Heart left ventricle (tissue), 16 donors: ENCODE data around the gene ABCA9. TPM values are rescaled to one million over a fixed set of nuclear protein-coding genes. Genes with fewer than 3 reads are reported as not detected.
A peak's percentile ranks its signal among the peaks of the same experiment; 100 is the strongest.
"Not testable (repeated sequence)": the region's sequence is repeated elsewhere in the genome, so short reads cannot be mapped to it uniquely, and the experiment has no call there.

Source experiments
- ATAC-seq, 4 donors: fragments of 200-7000 bp; cut with Tn5 transposase; one replicate each; pipeline ENCODE4 v1.9.1; 2020 to 2022; ENCODE audit warnings: moderate library complexity in 4 of 4, mild to moderate bottlenecking in 3 of 4, moderate number of reproducible peaks in 1 of 4
- DNase-seq, 5 donors: peaks; one replicate each; pipeline ENCODE4 v3.0.0-alpha.2; 2020
- H3K27ac ChIP-seq, 12 donors: fragments of 200-600 bp; sonication (generic) in 4 of 12; one replicate each; pipeline versions ENCODE4 v1.5.0 to v1.8.0; 2016 to 2022; ENCODE audit warnings: mild to moderate bottlenecking in 2 of 12
- H3K27me3 ChIP-seq, 9 donors: fragments of 200-600 bp; sonication (generic) in 2 of 9; one replicate each; pipeline versions ENCODE4 v1.5.1 to v1.8.0; 2016 to 2022; ENCODE audit warnings: mild to moderate bottlenecking in 3 of 9
- H3K36me3 ChIP-seq, 9 donors: fragments of 200-600 bp; sonication (generic) in 2 of 9; one replicate each; pipeline versions ENCODE4 v1.5.0 to v1.8.0; 2018 to 2022; ENCODE audit warnings: mild to moderate bottlenecking in 2 of 9
- H3K4me1 ChIP-seq, 12 donors: fragments of 200-600 bp; sonication (generic) in 4 of 12; one replicate each; pipeline versions ENCODE4 v1.5.0 to v1.8.0; 2016 to 2022; ENCODE audit warnings: mild to moderate bottlenecking in 3 of 12
- H3K4me3 ChIP-seq, 12 donors: fragments of 200-600 bp; sonication (generic) in 4 of 12; one replicate each; pipeline versions ENCODE4 v1.5.0 to v1.8.0; 2017 to 2022; ENCODE audit warnings: mild to moderate bottlenecking in 9 of 12, moderate library complexity in 4 of 12
- H3K9me3 ChIP-seq, 12 donors: fragments of 200-600 bp; sonication (generic) in 4 of 12; one replicate each; pipeline versions ENCODE4 v1.5.0 to v1.8.0; 2016 to 2022; ENCODE audit warnings: mild to moderate bottlenecking in 1 of 12
- CTCF ChIP-seq, 12 donors: fragments of 200-600 bp; sonication (generic) in 4 of 12; IDR thresholded peaks; one replicate each; pipeline versions ENCODE4 v1.5.0 to v1.8.0; 2018 to 2022; ENCODE audit warnings: antibody characterized with exemption in 12 of 12, mild to moderate bottlenecking in 5 of 12
- POLR2A ChIP-seq, 2 donors: fragments of 450-650 bp; IDR thresholded peaks; one replicate each; pipeline ENCODE4 v1.6.1; 2017; ENCODE audit warnings: antibody characterized with exemption in 2 of 2, mild to moderate bottlenecking in 2 of 2, moderate library complexity in 2 of 2
- WGBS, 4 donors: extraction: QIAGEN DNeasy Blood & Tissue Kit in 2 of 4; methylation state at CpG; one replicate each; pipeline versions ENCODE4 v1.1.5 to v1.1.7; 2013 to 2018; 5-methylcytosine and 5-hydroxymethylcytosine counted together
- intact Hi-C, 10 donors: fragments of 100-400 bp; cut with DNase I; formaldehyde crosslinking; loops; one replicate each; pipeline versions ENCODE4 v1.11.1 to v1.14.2; 2022
- polyA plus RNA-seq, 2 donors: library from polyadenylated mRNA; stranded (reverse); fragments of 200-250 nt; gene quantifications; one replicate each; pipeline ENCODE4 v1.2.3, GENCODE V29; 2013
- total RNA-seq, 9 donors: library from RNA; depleted of rRNA in 2 of 9; stranded (reverse); fragments of >200 nt in 2 of 9; fragmentation: NEBNext Ultra II Directional in 3 of 9; extraction: Animal tissue kit (Norgen Biotek cat#: 25700) in 3 of 9; gene quantifications; one replicate each; pipeline versions ENCODE4 v1.1.0 to v1.2.4, GENCODE V29; 2016 to 2023
- donor health status: ischemic (EF 13 %, LVEDD 7.1; RV severe dilation, severe dysfunction).
- donor health status: healthy with polysubstance abuse.
- donor health status: DM: no; HTN: yes; CAD: no.
- donor health status: DM: no; HTN: no; CAD: no.
- donor health status: ischemic (EF 25% LVEDD 6.9; RV normal size, moderate dysfunction).
- donor health status: ischemic (EF 25% LVEDD 5.7; RV mildly dilated, moderate dysfunction).
- donor health status: healthy.
- donor health status: DM: yes; HTN: yes; CAD: no.
- donor health status: ischemic (EF 35%, LVEDD 5.7; RV mildly dilated, moderate dysfunction).
- donor health status: nonischemic (EF 11% LVEDD 7.7; RV severe dilation, severe dysfunction).
- donor health status: DM: yes; HTN: yes; CAD: no.
- donor health status: PGD.
- donor health status: ischemic (EF 29% LVEDD 5.4; RV normal size, mild dysfunction).
- donor health status: nonischemic (EF 23%, LVEDD 6.1; RV moderate dilation, normal function).

ABCA9 gene
- total and polyA plus RNA-seq, 11 donors = 2.4 to 19.9 (median 11.2) TPM

GRCh38 chr17:68950725-68951124 lies 110.0 kb downstream of the ABCA9 start:
- WGBS, 4 donors = 72 to 82% (median 77%) methylated on average over 4 of the region's 4 CpGs
- peak overlapping the region in 5 of 12 donors; percentile 13 to 46 (median 30) for H3K27ac ChIP-seq
- H3K4me1 ChIP-seq = peaks cover 0 to 22% (median 0%) of the 10 kb centered on the region in 12 donors
- no peak for TF ChIP-seq POLR2A (IDR thresholded peaks at IDR 0.05)
- TF ChIP-seq CTCF (IDR thresholded peaks at IDR 0.05) = no peak
- H3K9me3 ChIP-seq = peaks cover 0 to 8% (median 0%) of the 10 kb centered on the region in 12 donors
- peak; percentile 43 to 74 (median 56) for ATAC-seq
- no peaks in the 10 kb centered on the region for H3K27me3 ChIP-seq
- peaks cover 0 to 14% (median 0%) of the 10 kb centered on the region in 9 donors for H3K36me3 ChIP-seq
- peak overlapping the region in 4 of 12 donors; percentile 8 to 63 (median 32) for H3K4me3 ChIP-seq
- intact Hi-C loops = no loop called here
- DNase-seq = no peak

GRCh38 chr17:68947868-68948267 lies 112.9 kb downstream of the ABCA9 start:
- ATAC-seq, DNase-seq, H3K27me3 ChIP-seq, H3K27ac ChIP-seq, intact Hi-C loops, H3K4me3 ChIP-seq: not testable (repeated sequence)
- Histone ChIP-seq H3K9me3 (peaks cover 0 to 12% (median 0%) of the 10 kb centered on the region in 12 donors), H3K36me3 (peaks cover 0 to 14% (median 0%) of the 10 kb centered on the region in 9 donors), H3K4me1 (peaks cover 0 to 22% (median 0%) of the 10 kb centered on the region in 12 donors)
- WGBS, 4 donors = 92 to 97% (median 94%) methylated on average over 1 of the region's 1 CpG

GRCh38 chr17:68944435-68945035 lies 116.2 kb downstream of the ABCA9 start:
- Histone ChIP-seq H3K4me3 (no peak overlapping the region), H3K27me3 (no peaks in the 10 kb centered on the region), H3K36me3 (peaks cover 0 to 40% (median 0%) of the 10 kb centered on the region in 9 donors), H3K9me3 (peaks cover 0 to 12% (median 0%) of the 10 kb centered on the region in 12 donors), H3K27ac (no peak overlapping the region), H3K4me1 (peaks cover 0 to 22% (median 0%) of the 10 kb centered on the region in 12 donors)
- no peak for DNase-seq
- TF ChIP-seq POLR2A (IDR thresholded peaks at IDR 0.05) (no peak), CTCF (IDR thresholded peaks at IDR 0.05) (no peak)
- no peak for ATAC-seq
- WGBS, 4 donors = 61 to 69% (median 65%) methylated on average over 6 of the region's 6 CpGs
- intact Hi-C loops = no loop called here

- ATAC-seq, H3K27ac ChIP-seq, H3K27me3 ChIP-seq, intact Hi-C loops, DNase-seq, H3K4me3 ChIP-seq: not testable (repeated sequence)
- peaks cover 0 to 15% (median 0%) of the 10 kb centered on the region in 12 donors for H3K4me1 ChIP-seq
- peaks cover 0 to 48% (median 0%) of the 10 kb centered on the region in 9 donors for H3K36me3 ChIP-seq
- H3K9me3 ChIP-seq = peaks cover 0 to 12% (median 0%) of the 10 kb centered on the region in 12 donors
- 92 to 99% (median 96%) methylated on average over 2 of the region's 2 CpGs for WGBS, 4 donors
Observed at GRCh38 chr17:68943812-68944182, 116.9 kb downstream of the ABCA9 start.

- Histone ChIP-seq H3K4me3 (no peak overlapping the region), H3K4me1 (peaks cover 0 to 15% (median 0%) of the 10 kb centered on the region in 12 donors), H3K36me3 (peaks cover 0 to 52% (median 0%) of the 10 kb centered on the region in 9 donors), H3K27me3 (no peaks in the 10 kb centered on the region), H3K27ac (no peak overlapping the region), H3K9me3 (peaks cover 0 to 11% (median 0%) of the 10 kb centered on the region in 12 donors)
- no peak for DNase-seq
- WGBS, 4 donors = 74 to 93% (median 86%) methylated on average over 4 of the region's 4 CpGs
- intact Hi-C loops = no loop called here
- TF ChIP-seq CTCF (IDR thresholded peaks at IDR 0.05) (no peak), POLR2A (IDR thresholded peaks at IDR 0.05) (no peak)
- ATAC-seq = no peak
Observed at GRCh38 chr17:68943123-68943811, 117.5 kb downstream of the ABCA9 start.
